ENCODE results near the gene GUK1.

The GUK1 gene

DNA sequence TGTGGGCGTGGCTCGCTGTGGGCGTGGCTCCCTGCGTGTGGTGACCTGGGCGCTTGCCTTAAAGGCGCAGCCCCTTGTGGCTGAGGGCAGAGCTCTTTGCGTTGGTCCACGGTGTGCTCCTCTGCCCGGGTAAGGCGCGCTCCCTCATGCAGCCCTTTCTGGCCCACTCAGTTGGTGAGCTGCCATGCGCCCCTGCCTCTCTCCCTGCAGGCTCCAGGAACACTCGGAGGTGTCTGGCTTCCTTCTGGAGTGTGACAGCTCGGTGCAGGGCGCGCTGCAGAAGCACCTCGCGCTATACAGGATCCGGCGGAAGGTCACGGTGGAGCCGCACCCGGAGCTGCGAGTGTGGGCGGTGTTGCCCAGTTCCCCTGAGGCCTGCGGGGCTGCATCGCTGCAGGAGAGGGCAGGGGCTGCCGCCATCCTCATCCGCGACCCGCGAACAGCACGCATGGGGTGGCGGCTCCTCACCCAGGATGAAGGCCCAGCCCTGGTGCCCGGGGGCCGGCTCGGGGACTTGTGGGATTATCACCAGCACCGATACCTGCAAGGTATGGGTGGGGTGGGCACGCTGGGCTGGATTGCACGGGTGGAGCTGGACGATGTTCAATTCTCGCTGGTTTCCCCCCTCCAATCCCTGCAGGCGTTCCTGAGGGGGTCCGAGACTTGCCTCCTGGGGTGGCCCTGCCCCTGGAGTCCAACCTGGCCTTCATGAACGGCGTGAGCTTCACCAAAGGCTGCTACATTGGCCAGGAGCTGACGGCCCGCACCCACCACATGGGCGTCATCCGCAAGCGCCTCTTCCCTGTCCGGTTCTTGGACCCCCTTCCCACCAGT is 34.6 kb downstream of the GUK1 start:
- no peak for FAIRE-seq
- no peak for TF ChIP-seq POLR2A (IDR thresholded peaks at IDR 0.05; ENCODE audit: low read depth, low read length)
- DNase-seq (ENCODE audit: insufficient read length, low spot score) = no peak

DNA sequence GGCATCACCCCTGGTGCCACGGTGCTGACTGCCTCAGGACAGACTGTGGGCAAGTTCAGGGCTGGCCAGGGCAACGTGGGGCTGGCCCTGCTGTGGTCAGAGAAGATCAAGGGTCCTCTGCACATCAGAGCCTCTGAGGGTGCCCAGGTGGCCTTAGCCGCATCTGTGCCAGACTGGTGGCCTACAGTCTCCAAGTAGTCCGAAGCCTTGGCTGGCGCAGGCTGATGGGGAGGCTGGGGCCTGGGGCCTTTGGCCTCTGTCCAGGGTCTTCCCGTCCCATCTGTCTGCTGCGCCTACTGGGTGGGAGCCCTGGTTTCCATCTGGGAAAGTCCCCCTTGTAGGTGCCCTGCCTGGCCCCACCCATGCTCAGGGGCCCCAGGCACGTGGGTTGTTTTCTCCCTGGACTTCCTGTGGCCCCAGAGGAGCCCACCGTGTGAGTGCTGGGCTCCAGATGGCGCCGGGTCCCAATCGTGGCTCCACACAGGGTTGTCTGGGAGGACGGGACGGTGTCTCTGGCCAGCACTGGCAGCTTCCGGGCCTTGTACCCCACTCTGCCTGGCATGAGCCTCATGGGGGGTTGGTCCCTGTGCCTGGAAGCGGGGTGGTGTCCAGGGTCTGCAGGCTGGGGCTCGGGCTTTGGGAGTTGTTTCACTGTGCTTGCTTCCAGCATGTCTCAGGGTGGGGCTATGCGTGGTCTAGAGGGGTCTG is 35.4 kb downstream of the GUK1 start:
- DNase-seq (ENCODE audit: insufficient read length, low spot score) = no peak
- TF ChIP-seq POLR2A (IDR thresholded peaks at IDR 0.05; ENCODE audit: low read depth, low read length) = no peak
- no peak for FAIRE-seq

DNA sequence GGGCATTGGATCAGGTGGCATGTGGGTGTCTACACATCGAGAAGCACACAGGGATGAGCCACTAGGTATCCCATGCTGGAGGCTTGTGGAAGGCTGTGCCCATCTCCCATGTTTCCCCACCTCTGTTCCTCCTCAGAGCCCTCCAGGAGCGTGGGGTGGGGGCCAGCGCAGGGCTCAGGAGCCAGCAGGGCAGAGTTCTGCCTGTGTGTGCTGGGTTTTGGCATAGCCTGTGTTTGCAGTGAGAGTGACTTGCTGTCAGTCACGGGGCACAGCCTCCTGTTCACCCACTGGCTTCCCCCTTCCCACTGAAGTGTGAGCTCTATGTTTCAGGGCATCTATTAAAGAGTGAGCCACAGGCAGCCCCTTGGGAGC is 35.9 kb downstream of the GUK1 start:
- no peak for DNase-seq (ENCODE audit: insufficient read length, low spot score)
- no peak for FAIRE-seq
- no peak for TF ChIP-seq POLR2A (IDR thresholded peaks at IDR 0.05; ENCODE audit: low read depth, low read length)

DNA sequence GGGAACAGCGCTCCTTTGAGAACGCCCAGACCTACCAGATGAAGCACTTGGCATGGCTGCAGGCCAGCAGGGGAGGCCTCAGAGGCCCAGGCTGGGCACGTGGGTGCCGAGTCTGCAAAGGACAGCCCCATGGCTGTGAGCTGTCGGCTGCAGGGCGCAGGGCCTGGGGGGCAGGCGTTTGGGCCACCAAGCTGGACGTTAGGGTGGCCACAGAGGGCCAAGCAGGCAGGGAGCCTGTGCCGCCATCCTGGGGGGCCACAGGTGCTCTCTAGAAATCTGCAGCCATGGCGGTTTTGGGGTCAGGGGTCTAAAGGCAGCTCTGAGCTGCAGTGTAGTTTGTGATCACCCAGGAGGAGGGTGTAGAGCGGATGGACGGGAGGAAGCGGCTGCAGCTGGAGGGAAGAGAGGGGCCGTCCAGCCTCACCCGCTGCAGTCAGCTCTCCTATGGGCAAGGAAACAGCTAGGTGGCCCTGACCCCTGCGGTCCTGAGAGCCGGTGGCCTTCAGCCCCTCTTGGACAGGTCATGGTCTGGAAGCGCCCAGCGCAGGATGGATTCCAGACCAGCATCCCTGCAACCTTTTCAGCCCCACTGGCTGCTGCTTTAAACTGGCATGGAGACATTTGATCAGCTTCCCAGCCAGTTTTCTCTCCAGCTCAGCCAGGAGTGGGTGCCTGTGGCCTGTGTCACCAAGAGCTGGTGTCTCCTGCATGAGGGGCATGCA is 36.5 kb downstream of the GUK1 start:
- DNase-seq (ENCODE audit: insufficient read length, low spot score) = no peak
- no peak for TF ChIP-seq POLR2A (IDR thresholded peaks at IDR 0.05; ENCODE audit: low read depth, low read length)
- no peak for FAIRE-seq

DNA sequence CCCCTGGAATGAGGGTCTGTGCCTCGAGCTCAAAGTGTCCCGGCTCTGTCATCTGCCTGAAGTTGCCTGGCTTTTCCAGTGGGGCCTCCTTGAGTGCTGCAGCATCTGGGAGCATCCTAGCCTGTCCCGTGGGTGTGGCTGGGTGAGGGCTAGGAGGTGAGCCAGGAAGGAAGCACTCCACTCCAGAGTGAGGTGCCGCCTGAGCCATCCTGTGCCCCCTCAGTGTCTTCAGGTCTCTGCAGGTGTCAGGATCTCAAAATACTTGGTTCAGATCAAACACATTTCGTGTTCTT is 37.0 kb downstream of the GUK1 start:
- DNase-seq (ENCODE audit: insufficient read length, low spot score) = no peak
- no peak for FAIRE-seq
- TF ChIP-seq POLR2A (IDR thresholded peaks at IDR 0.05; ENCODE audit: low read depth, low read length) = no peak

DNA sequence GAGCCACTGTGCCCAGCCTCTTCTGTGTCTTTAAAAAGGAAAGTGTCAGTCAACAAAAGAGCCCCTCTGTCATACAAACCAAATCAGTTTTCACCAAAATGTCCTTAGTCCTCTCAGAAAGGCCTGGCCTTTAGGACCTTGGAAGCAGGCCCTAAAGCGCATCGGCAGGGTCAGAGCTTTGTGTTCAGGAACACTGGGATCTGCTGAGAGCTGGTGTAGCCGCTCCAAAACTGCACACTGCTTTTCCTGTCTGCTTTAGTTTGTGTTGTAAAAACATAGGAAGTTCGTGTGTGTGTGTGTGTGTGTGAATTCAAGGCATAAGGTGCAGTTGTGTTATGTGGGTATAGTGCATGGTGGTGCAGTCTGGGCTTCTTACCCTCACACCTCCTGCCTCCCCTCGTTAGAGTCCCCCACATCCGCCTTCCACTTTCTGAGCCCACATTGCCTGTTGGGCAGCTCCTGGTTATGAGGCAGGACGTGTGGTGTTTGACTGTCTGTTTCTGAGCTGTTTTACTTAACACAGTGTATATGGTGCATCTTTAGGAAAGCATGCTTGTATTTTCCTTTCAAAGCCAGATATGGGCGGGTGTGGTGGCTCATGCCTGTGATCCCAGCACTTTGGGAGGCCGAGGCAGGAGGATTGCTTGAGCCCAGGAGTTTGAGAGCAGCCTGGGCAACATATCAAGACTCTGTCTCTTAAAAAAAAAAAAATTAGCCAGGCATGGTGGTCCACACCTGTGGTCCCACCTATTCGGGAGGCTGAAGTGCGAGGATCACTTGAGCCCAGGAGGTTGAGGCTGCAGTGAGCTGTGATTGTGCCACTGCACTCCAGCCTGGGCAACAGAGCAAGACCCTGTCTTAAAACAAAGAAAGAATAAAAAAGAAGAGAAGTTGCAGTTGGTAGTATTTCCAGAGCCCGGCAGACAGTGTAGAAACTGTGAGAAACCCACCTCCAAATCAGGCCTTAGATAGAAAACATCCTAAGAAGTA is 37.9 kb downstream of the GUK1 start:
- DNase-seq (ENCODE audit: insufficient read length, low spot score) (no peak), FAIRE-seq (no peak)
- no peak for TF ChIP-seq POLR2A (IDR thresholded peaks at IDR 0.05; ENCODE audit: low read depth, low read length)

DNA sequence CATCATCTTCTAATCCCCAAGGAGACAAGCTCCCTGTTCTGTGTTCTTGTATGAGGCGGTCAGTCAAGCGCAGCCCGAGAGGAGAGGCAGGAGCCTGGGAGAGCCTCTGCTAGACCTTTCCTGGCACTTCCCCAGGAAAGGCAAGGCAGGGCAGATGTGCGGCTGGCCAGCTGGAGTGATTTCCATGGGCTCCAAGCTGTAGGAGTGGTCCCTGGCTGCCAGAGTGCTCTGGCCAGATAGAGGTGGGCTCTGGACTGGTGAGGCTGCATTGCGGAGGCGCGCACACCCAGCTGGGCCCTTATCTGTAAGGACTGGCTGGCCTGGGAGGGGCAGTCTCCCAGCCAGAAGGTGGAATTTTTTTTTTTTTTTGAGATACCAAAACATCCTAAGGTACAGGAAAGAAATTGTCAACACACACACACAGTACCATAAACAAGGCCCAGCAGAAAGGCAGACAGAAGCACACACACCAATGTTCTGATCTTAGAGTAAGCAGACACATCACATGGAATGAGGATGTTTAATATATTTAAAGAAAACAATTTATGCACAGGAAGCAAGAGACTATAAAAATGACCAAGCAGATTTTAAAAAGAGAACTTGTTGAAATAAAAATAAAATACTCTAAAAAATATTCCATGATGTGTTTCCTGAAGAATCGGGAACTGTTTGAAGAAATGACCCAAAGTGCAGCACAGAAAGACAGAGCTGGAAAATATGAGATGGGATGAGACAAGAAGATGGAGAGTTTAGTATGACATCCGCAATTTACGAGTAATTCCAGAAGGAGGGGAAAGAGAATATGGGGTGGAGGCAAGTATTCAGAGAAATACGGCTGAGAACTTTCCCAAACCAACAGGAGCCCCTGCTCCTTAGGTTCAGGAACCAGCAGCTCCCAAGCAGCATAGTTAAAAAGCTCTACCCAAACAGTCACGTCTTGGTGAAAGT is 38.9 kb downstream of the GUK1 start:
- DNase-seq (ENCODE audit: insufficient read length, low spot score) (no peak), FAIRE-seq (no peak)
- no peak for TF ChIP-seq POLR2A (IDR thresholded peaks at IDR 0.05; ENCODE audit: low read depth, low read length)

DNA sequence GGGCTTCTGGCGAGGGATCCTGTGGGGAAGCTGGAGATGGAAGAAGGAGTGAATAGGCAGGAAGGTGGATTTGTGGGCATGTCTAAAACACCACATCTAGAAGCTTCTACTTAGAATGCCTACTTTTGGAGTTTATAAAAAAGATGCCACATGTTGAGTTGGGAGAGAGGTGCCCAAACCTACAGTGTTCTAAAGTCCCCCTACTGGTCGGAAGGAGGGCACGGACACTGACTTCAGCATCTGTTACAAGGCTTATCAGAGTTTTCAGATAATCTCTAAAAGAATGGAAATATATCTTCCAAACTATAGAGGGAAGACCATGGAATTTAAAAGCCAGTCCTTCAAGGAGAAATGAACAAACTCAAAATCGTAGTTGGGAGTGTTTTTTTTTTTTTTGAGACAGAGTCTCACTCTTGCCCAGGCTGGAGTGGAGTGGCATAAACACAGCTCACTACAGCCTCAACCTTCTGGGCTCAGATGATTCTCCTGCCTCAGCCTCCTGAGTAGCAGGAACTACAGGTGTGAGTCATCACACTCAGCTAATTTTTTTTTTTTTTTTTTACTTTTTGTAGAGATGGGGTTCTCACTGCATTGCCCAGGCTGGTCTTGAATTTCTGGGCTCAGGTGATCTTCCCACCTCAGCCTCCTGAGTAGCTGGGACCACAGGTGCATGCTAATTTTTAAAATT is 40.3 kb downstream of the GUK1 start:
- DNase-seq (ENCODE audit: insufficient read length, low spot score) (no peak), FAIRE-seq (no peak)
- TF ChIP-seq POLR2A (IDR thresholded peaks at IDR 0.05; ENCODE audit: low read depth, low read length) = no peak

DNA sequence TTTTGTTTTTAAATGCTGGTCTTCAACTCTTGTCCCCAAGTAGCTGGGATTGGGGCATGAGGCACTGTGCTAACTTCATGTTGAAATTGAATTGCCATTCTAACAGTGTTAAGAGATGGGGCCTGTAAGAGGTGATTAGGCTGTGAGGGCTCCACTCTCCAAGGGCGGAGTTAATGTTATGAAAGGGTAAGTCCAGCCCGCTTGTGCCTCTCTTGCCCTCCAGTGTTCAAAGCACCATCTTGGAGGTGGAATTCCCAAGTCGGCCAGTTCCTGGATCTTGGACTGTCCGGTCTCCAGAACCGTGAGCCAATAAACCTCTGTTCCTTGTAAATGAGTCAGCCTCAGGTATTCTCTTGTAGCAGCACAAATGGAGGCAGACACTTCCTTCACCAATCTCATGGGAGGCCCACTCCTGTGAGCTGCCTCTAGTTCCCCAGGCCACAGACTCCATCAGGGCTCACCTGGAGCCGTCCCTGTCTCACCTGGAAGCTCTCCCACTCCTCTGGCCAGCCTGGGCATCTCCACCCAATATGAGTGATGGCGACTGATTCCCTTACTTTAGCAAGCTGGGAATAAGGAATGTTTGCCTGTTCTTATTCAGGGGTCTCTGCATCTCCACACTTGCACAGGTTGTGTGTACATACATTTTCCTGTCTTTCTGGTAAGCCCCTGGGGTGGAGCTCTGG is 41.0 kb downstream of the GUK1 start:
- DNase-seq (ENCODE audit: insufficient read length, low spot score) (no peak), FAIRE-seq (no peak)
- TF ChIP-seq POLR2A (IDR thresholded peaks at IDR 0.05; ENCODE audit: low read depth, low read length) = no peak

DNA sequence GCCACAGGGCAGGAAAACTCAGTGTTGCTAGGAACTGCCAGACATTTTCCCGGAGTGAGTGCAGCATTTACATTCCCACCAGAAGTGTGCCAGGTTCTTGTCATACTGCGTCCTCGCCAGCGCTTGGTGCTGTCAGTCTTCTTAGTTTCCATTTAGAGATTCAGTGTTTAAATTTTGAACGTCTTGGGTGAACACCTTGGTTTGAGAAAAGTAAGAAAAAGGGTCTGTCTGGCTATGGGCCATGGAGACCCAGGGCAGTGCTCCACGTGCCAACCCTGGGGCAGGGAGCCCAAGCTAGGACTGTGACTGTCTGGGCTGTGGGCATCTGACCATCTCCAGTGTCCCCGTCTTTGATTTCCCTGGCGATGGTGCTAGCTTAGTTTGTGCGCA is 41.6 kb downstream of the GUK1 start:
- no peak for TF ChIP-seq POLR2A (IDR thresholded peaks at IDR 0.05; ENCODE audit: low read depth, low read length)
- DNase-seq (ENCODE audit: insufficient read length, low spot score) (no peak), FAIRE-seq (no peak)

DNA sequence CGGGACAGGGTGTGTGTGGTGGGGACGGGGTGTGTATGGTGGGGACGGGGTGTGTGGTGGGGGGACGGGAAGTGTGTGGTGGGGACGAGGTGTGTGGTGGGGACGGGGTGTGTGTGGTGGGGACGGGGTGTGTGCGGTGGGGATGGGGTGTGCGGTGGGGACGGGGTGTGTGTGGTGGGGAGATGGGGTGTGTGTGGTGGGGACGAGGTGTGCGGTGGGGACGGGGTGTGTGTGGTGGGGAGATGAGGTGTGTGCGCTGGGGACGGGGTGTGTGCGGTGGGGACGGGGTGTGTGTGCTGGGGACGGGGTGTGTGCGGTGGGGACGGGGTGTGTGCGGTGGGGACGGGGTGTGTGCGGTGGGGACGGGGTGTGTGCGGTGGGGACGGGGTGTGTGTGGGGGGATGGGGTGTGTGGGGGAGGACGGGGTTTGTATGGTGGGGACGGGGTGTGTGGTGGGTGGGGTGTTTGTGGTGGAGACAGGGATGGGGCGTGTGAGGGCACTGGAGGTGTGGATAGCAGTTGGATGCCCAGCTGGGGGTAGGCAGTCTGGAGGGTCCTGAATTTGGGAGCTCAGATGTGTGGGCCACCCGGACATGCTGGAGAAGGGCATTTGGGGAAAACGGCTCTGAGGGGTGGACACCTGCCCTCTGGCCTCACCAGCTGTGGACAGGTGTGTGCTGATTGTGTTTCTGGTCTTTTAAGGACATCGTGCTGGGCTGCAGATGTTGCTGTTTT is 42.4 kb downstream of the GUK1 start:
- DNase-seq (ENCODE audit: insufficient read length, low spot score) = no peak
- FAIRE-seq = no peak
- no peak for TF ChIP-seq POLR2A (IDR thresholded peaks at IDR 0.05; ENCODE audit: low read depth, low read length)
